Neural progenitor cell (in vitro differentiated cells): ENCODE measurements around the gene MYCN. TPM values are rescaled to one million over a fixed set of nuclear protein-coding genes. Genes with fewer than 3 reads are reported as not detected.

ENCODE experiments used
- DNase-seq: peaks from one replicate; pipeline ENCODE4 v3.0.0-alpha.2; 2016; ENCODE audit warnings: low spot score
- H2AFZ ChIP-seq: fragments of 200-600 bp; sonication (generic); replicated peaks from 2 replicates; pipeline ENCODE4 v1.6.1; 2016; ENCODE audit warnings: antibody characterized with exemption
- H3F3A ChIP-seq: fragments of 200-600 bp; sonication (generic); 2 replicates; pipeline ENCODE4 v1.6.1; 2016; ENCODE audit warnings: antibody characterized with exemption, low read depth
- H3K27ac ChIP-seq: fragments of 200-600 bp; sonication (generic); 2 replicates; pipeline ENCODE4 v1.5.1; 2016; ENCODE audit warnings: mild to moderate bottlenecking
- H3K27me3 ChIP-seq: fragments of 200-600 bp; sonication (generic); 2 replicates; pipeline ENCODE4 v1.6.1; 2016; ENCODE audit warnings: mild to moderate bottlenecking, moderate library complexity
- H3K36me3 ChIP-seq: fragments of 200-600 bp; sonication (generic); 2 replicates; pipeline ENCODE4 v1.5.1; 2016
- H3K4me1 ChIP-seq: fragments of 200-600 bp; sonication (generic); 2 replicates; pipeline ENCODE4 v1.6.1; 2016; ENCODE audit warnings: mixed run types
- H3K4me2 ChIP-seq: fragments of 200-600 bp; sonication (generic); 2 replicates; pipeline ENCODE4 v1.6.1; 2016
- H3K4me3 ChIP-seq: fragments of 200-600 bp; sonication (generic); 2 replicates; pipeline ENCODE4 v1.5.1; 2016
- H3K79me2 ChIP-seq: fragments of 200-600 bp; sonication (generic); 2 replicates; pipeline ENCODE4 v1.6.1; 2016; ENCODE audit warnings: low read depth
- H3K9ac ChIP-seq: fragments of 200-600 bp; sonication (generic); 2 replicates; pipeline ENCODE4 v1.6.1; 2016
- H3K9me3 ChIP-seq: fragments of 200-600 bp; sonication (generic); 2 replicates; pipeline ENCODE4 v1.5.1; 2016; ENCODE audit warnings: low read depth
- H4K20me1 ChIP-seq: fragments of 200-600 bp; sonication (generic); 2 replicates; pipeline ENCODE4 v1.6.1; 2016; ENCODE audit warnings: low read depth
- H3K27ac Mint-ChIP-seq: 3 replicates; pipeline ENCODE4 v1.8.0; 2021; ENCODE audit warnings: mixed read lengths
- H3K27me3 Mint-ChIP-seq: 2 replicates; pipeline ENCODE4 v1.8.0; 2022; ENCODE audit warnings: low read depth, mild to moderate bottlenecking, inconsistent platforms, moderate library complexity, mixed read lengths; ENCODE audit not compliant: insufficient read depth
- H3K36me3 Mint-ChIP-seq: 3 replicates; pipeline ENCODE4 v1.8.0; 2021; ENCODE audit warnings: mixed read lengths
- H3K4me1 Mint-ChIP-seq: 3 replicates; pipeline ENCODE4 v1.8.0; 2021; ENCODE audit warnings: mixed read lengths
- H3K4me3 Mint-ChIP-seq: 3 replicates; pipeline ENCODE4 v1.8.0; 2021; ENCODE audit warnings: mild to moderate bottlenecking, moderate library complexity, mixed read lengths
- H3K9me3 Mint-ChIP-seq: 3 replicates; pipeline ENCODE4 v1.8.0; 2020; ENCODE audit warnings: mixed read lengths
- CTCF ChIP-seq: fragments of 200-600 bp; sonication (generic); IDR thresholded peaks from 2 replicates; pipeline ENCODE4 v1.5.1; 2017; ENCODE audit warnings: antibody characterized with exemption, mild to moderate bottlenecking
- EZH2 ChIP-seq: fragments of 200-600 bp; sonication (generic); IDR thresholded peaks from 2 replicates; pipeline ENCODE4 v1.6.1; 2017; ENCODE audit warnings: antibody characterized with exemption, mild to moderate bottlenecking, moderate library complexity
- EZH2phosphoT487 ChIP-seq: fragments of 200-600 bp; sonication (generic); IDR thresholded peaks from 2 replicates; pipeline ENCODE4 v1.6.1; 2017; ENCODE audit warnings: antibody characterized with exemption
- total RNA-seq: library from RNA; depleted of rRNA; stranded (reverse); fragments of >200 nt; gene quantifications from 2 replicates; pipeline ENCODE4 v1.2.3, GENCODE V29; 2015; ENCODE audit warnings: low replicate concordance

The MYCN gene
- total RNA-seq, 1 donor from 2014 or later, result 24.7 TPM

- H3K27me3 Mint-ChIP-seq, result peaks cover 7% of the 10 kb centered on the region
- no peak for DNase-seq
- no peaks in the 10 kb centered on the region for H3K79me2 ChIP-seq
- no peaks in the 10 kb centered on the region for H4K20me1 ChIP-seq
- no peaks in the 10 kb centered on the region for H3K9me3 ChIP-seq
- no peaks in the 10 kb centered on the region for H3K36me3 Mint-ChIP-seq
- no peak overlapping the region for H3K4me2 ChIP-seq
- H3F3A ChIP-seq, result no peaks in the 10 kb centered on the region
- no peak for TF ChIP-seq CTCF
- no peak for TF ChIP-seq EZH2phosphoT487
- no peak for TF ChIP-seq EZH2
- H3K9ac ChIP-seq, result no peak overlapping the region
- no peak overlapping the region for H3K4me3 Mint-ChIP-seq
- no peak overlapping the region for H2AFZ ChIP-seq
- H3K9me3 Mint-ChIP-seq, result peaks cover 6% of the 10 kb centered on the region
- H3K27me3 ChIP-seq, result no peaks in the 10 kb centered on the region
- no peaks in the 10 kb centered on the region for H3K4me1 ChIP-seq
- no peak overlapping the region for H3K27ac ChIP-seq
- no peak overlapping the region for H3K27ac Mint-ChIP-seq
- H3K4me3 ChIP-seq, result no peak overlapping the region
- H3K36me3 ChIP-seq, result no peaks in the 10 kb centered on the region
- peaks cover 2% of the 10 kb centered on the region for H3K4me1 Mint-ChIP-seq
These were observed 7.0 kb upstream of the MYCN start for GRCh38 chr2:15933184-15933845.

DNA sequence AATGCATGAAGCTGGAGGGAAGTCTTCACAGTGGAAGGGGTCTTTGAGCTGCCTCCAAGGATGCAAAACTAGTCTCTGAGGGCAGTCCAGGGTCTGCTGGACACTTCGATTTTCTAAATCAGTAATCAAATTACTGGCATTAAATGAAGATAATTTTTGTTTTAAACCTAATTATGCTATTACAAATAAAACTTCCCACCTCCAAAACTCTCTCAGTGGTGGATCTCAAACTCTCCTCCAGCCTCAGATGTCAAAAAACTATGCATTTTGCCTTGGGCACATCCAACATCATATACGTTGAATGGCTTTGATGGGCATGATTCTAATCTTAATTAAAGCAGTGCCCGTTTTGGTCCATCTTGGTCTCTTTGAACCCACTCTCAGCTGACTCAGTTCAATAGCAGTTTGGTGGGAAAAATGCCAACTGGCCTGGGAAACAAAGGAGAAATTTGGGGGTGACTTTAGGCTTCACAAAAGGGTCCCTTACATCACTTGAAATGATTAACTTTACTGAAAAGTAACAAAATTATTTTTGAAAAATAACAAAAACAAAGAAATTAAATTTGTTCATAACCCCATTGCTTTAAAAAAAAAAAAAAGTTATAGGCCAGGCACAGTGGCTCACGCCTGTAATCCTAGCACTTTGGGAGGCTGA lies 5.9 kb upstream of the MYCN start:
- Histone ChIP-seq H3K9me3 (no peaks in the 10 kb centered on the region), H3K36me3 (no peaks in the 10 kb centered on the region), H3K4me1 (peaks cover 11% of the 10 kb centered on the region), H2AFZ (no peak overlapping the region), H3K27ac (no peak overlapping the region), H4K20me1 (no peaks in the 10 kb centered on the region), H3K4me2 (no peak overlapping the region), H3K4me3 (no peak overlapping the region), H3K27me3 (no peaks in the 10 kb centered on the region), H3K79me2 (no peaks in the 10 kb centered on the region), H3K9ac (no peak overlapping the region), H3F3A (peaks cover 5% of the 10 kb centered on the region)
- Mint-ChIP-seq H3K4me1 (peaks cover 13% of the 10 kb centered on the region), H3K9me3 (peaks cover 6% of the 10 kb centered on the region), H3K27ac (no peak overlapping the region), H3K4me3 (no peak overlapping the region), H3K27me3 (peaks cover 9% of the 10 kb centered on the region), H3K36me3 (no peaks in the 10 kb centered on the region)
- no peak for DNase-seq
- no peak for TF ChIP-seq EZH2phosphoT487
- TF ChIP-seq EZH2, result no peak
- no peak for TF ChIP-seq CTCF

GRCh38 chr2:15935189-15935588 lies 5.2 kb upstream of the MYCN start:
- Histone ChIP-seq H3F3A (peaks cover 10% of the 10 kb centered on the region), H4K20me1 (no peaks in the 10 kb centered on the region), H3K9ac (no peak overlapping the region), H3K79me2 (no peaks in the 10 kb centered on the region), H3K27me3 (no peaks in the 10 kb centered on the region), H3K36me3 (no peaks in the 10 kb centered on the region), H3K9me3 (no peaks in the 10 kb centered on the region), H3K4me3 (no peak overlapping the region), H3K4me1 (peaks cover 12% of the 10 kb centered on the region), H3K4me2 (no peak overlapping the region), H3K27ac (no peak overlapping the region), H2AFZ (no peak overlapping the region)
- Mint-ChIP-seq H3K27ac (no peak overlapping the region), H3K27me3 (peaks cover 9% of the 10 kb centered on the region), H3K36me3 (no peaks in the 10 kb centered on the region), H3K4me3 (no peak overlapping the region), H3K9me3 (peaks cover 6% of the 10 kb centered on the region), H3K4me1 (peaks cover 14% of the 10 kb centered on the region)
- DNase-seq, result no peak
- TF ChIP-seq EZH2 (no peak), CTCF (no peak), EZH2phosphoT487 (no peak)
